GM19043 (cell line): ENCODE measurements around the gene ZNRF2.

Experiments used
- ATAC-seq: cut with Tn5 transposase; IDR thresholded peaks from one replicate; pipeline ENCODE4 v1.9.1; 2021; ENCODE audit warnings: low read depth; ENCODE audit not compliant: unreplicated experiment

The ZNRF2 gene

DNA sequence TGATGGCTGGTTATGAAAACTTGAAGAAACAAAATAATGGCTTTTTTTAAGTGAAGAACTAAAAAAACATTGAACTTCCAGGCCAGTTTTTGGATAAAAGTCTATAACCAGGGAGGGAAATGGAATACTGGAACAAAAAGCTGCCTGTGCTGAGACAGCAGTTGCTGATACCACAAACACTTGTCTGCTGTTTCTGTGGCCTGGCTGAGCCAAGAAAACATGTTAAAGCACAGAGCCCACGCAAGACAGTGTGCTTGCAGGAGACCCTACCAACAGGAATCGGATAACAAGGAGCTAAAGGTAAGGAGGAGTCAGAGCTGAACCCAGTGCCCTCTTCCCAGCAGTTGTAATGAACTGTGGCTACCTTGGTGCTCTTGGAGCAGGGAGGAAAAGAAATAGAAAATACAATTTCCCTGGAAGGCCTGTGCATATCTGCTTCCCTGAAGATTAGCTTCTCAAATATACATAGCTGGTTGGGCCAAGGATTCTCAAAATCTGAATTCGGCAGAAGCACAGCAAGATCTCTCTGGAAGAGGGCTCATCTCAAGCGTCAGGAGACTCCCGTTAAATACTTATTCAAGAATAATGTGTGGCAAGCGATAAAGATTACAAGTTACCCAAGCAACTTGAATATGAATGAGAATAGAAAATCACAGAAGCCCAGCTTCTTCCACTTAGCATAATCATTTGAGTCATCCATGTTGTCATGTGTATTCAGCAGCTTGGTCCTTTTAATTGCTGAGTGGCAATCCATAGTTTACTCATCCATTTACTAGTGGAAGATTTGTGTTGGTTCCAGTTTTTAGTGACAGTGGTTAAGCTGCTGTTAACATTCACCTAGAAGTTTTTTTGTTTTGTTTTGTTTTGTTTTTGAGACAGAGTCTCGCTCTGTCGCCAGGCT lies 106.6 kb downstream of the ZNRF2 start:
- ATAC-seq, result no peak

DNA sequence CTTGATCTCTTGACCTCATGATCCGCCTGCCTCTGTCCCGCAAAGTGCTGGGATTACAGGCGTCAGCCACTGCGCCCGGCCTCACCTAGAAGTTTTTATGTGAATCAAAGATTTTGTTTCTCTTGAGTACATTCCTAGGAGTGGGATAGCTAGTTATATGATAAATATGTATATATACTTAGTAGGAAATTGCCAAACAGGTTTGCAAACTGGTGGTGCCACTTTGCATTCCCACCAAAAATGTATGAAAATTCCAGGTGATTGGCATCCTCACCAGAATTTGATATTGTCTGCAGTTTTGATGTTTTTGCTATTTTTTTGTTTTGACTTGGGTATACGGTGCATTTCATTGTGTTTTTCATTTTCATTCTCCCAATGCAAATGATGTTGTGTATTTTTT lies 107.4 kb downstream of the ZNRF2 start:
- ATAC-seq, result no peak

DNA sequence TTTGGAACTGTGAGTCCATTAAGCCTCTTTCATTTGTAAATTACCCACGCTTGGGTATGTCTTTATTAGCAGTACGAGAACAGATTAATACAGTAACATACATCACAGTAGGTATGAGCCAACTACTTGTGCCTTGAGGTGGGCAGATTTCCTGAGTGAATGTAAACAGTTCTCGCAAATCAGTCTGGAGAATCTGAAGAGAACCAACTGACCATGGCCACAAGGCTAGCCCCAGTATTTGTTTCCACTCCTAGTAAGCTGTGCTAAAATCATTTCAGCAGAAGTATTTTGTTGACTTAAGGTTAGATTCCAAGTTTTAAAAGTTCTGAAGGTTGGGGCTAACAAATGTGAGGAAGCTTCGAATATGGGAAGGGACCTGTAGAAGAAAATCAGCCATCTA lies 111.3 kb downstream of the ZNRF2 start:
- ATAC-seq, result no peak

DNA sequence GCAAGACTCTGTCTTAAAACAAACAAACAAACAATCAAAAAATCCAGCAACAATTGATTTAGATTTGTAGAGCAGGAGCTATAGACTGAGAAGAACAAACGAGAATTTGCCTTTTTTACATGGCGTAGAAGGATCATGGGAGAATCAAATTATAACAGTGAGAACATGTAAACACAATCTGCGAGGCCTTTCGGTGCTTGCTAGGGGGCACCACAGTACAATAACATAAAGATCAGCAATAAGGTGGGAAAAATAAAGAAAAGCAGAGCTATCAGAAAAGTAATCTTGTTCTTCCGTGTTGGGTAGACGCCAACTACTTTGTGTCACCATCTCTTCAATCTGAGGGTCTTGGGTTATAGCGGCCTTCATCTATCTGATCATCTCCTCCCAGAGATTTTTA lies 112.0 kb downstream of the ZNRF2 start:
- ATAC-seq, result no peak

DNA sequence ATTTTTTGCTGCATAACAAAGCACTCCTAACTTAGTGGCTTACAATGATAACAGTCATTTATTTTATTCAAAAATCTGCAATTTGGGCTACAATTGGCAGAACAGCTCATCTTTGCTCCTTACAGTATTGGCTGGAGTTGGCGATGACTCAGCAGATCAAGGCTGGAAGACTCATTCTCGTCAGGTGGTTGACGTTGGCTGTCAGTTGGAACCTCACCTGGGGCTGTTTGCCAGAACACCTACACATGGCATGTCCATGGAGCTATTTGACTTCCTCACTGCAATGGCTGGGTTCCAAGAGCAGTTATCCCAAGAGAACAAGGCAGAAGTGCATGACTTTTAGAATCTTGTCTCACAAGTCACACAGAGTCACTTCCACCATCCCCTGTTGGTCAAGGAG lies 119.1 kb downstream of the ZNRF2 start:
- ATAC-seq, result no peak

DNA sequence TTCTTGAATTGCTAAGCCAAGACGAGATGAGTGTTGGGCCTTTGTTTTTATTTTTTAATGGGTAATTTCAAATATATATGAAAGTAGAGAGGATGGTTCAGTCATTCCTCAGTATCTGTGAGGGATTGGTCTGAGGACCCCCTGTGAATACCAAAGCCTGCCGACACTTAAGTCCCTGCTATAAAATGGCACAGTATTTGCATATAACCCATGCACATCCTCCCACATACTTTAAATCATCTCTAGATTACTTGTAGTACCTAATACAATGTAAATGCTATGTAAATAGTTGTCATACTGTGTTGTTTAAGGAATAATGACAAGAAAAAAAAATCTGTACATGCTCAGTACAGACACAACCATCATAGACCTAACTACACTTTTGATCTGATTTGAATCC lies 120.8 kb downstream of the ZNRF2 start:
- no peak for ATAC-seq

DNA sequence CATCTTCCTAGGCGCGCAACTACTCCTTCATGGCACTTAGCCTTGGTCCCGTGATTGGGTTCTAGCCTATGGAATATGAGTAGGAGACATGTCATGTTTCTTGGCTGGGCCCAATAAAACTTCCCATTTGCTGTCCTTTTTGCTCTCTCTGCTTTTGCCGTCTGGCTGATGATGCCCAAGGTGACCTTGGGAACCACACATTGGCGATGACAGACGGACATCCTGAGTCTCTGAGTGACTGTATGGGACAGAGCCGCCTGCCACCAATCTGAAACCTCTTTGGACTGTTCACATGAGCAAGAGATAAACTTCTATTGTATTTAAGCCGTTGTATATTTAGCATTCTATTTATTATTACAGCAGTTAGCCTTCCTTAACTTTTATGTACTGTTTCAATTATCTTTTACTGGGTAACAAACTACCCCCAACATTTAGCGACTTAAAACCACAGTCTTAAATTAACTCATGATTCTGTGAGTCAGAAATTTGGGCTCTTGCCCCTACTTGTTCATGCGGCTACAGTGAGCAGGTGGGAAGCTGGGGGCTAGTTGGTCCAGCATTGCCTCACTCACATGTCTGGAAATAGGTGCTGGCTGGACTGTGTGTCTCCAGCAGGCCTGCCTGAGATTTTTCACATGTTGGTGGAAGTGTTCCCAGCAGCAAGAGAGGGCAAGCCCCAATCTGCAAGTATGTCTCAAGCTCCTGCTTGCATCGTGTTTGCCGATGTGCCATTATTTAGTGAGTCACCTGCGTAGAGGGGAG lies 122.4 kb downstream of the ZNRF2 start:
- ATAC-seq, result no peak

DNA sequence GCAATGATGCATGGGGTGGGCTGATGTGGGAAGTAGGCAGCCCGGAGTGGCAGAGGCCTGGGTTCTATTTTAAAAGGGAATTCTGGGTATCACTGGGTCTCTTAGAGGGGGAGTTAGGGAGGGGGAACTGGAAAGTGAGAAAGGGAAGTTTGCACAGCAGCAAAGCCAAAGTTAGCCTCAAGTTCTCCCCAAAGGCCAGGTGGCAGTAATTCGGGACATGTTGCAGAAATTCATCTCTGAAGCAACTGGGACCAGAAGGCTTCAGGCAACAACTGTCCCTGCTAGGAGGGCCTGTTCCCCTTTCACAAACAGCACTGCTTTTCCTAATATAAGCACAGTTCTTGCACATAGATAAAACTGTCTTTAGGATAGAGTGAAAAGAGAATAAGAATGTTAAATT lies 126.8 kb downstream of the ZNRF2 start:
- no peak for ATAC-seq

DNA sequence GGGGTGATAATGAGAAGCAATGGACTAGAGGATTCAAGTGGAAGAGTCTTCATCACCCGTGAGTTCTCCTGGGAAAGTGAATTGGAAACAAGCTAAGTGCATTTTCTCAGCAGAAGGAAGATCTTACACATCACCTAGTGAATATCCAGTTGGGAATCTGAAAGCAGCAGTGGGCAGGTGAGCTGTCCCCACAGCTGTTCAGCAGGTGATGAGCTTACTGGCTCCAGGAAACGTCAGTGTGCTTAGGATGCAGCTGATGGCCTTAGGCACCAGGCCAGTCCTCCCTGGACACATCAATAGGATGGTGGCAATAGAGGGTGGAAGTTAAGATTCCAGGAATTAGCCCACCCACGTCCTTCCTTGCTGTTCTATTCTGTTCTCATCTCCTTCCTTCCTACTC lies 127.5 kb downstream of the ZNRF2 start:
- ATAC-seq, result no peak

DNA sequence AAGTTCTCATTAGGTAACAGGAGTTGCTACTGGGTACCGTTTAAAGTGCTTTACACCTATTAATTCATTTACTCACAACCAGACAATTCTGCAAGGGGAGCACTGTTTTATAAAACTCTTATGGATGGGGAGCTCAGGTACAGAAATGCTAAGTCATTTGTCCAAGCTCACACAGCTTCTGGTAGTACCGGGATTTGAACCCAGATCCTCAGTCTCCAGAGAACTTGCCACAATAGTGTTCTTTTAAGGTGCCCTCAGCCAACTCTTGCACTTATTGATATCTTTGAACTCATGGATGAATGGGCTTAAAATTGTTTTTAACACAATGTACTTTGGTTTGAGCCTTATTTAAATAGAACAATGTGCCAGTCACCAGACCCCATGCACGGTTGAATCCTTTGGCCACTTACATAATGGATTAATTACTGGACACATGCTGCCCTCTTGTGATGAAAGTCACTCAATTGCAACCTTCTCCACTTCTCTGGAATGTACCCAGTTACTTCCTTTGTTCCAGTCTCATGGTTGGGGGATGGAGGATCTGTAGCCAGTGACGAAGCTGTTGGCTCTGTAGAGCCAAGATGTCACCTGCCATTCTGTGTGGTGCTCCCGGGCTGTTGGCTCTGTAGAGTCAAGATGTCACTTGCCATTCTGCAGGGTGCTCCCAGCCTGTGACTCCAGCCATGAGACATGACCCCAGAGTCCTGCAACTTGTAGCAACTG lies 128.5 kb downstream of the ZNRF2 start:
- no peak for ATAC-seq

DNA sequence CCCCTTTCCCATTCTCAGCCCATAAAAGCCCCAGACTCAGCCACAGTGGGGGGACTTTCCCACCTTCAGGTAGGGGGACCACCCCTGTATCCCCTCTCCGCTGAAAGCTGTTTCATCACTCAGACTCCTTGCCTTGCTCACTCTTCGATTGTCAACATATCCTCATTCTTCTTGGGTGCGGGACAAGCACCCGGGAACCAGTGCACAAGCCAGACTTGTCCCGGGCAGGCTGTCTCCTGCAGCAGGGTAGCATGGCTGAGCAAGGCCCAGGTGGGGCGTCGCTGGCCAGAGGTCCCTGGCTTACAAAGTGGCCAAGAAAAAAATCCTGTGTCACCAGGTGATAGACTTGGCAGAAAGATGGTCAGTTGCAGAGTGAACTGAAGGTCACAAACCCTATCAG lies 129.5 kb downstream of the ZNRF2 start:
- ATAC-seq, result no peak
